Neuron (in vitro differentiated cells): Measurements from ENCODE around the gene GIGYF1.
A peak's percentile ranks its signal among the peaks of the same experiment; 100 is the strongest.

ENCODE experiments used
- H2AFZ ChIP-seq: one replicate; pipeline ENCODE4 v1.6.1; 2013; ENCODE audit warnings: low read depth, mild to moderate bottlenecking, inconsistent platforms, low read length, moderate library complexity
- H3K27me3 ChIP-seq: one replicate; pipeline ENCODE4 v1.6.1; 2013; ENCODE audit warnings: low read length; ENCODE audit not compliant: insufficient read depth
- H3K36me3 ChIP-seq: one replicate; pipeline ENCODE4 v1.6.1; 2013; ENCODE audit warnings: low read length; ENCODE audit not compliant: insufficient read depth
- H3K4me1 ChIP-seq: one replicate; pipeline ENCODE4 v1.6.1; 2013; ENCODE audit warnings: low read length; ENCODE audit not compliant: insufficient read depth
- H3K4me3 ChIP-seq: 2 replicates; pipeline ENCODE4 v1.5.1; 2013; ENCODE audit warnings: mild to moderate bottlenecking, low read length, moderate library complexity
- H3K9me3 ChIP-seq: one replicate; pipeline ENCODE4 v1.6.1; 2013; ENCODE audit warnings: low read length

Gene GIGYF1

DNA sequence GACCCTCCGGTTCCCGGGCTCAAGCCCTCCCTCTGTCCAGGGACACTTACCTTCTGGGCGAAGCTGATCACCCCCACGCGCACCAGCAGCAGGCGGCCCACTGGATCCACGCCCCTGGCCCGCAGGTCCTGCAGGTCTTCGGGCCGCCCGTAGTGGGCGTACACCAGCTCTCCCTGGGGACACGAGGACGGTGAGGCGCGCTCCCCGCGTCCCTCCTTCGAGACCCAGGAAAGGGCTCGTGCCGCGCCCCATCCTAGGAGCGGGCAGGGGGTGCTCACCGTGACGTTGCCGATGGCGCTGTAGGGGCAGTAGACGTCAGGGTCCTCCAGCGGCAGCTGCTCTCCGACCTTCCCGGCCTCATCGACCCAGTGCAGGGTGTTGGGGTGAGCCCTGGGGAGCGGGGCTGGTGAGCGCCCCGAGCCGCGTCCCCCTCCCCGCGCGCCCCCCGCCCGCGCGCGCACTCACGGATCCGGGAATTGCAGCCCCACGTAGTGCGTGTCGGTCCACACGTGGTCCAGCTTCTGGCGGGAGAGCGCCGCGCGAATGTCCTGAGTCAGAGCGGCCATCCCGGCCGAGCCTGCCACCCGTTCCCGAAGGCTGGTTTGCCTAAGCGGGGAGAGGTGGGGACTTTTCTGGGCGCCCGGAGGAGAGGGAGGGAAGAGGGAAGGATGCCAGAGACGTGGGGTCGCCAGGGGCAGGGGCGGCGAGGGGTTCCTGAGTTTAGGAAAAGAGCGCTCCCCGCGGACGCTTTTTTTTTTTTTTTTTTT is 60.9 kb downstream of the GIGYF1 start:
- Histone ChIP-seq H3K27me3 (peaks cover 16% of the 10 kb centered on the region), H2AFZ (no peak overlapping the region), H3K36me3 (no peaks in the 10 kb centered on the region), H3K4me1 (no peaks in the 10 kb centered on the region), H3K9me3 (no peaks in the 10 kb centered on the region), H3K4me3 (peak overlapping the region; percentile 28)

- Histone ChIP-seq H2AFZ (no peak overlapping the region), H3K4me3 (no peak overlapping the region), H3K4me1 (peaks cover 6% of the 10 kb centered on the region), H3K36me3 (no peaks in the 10 kb centered on the region), H3K27me3 (peaks cover 16% of the 10 kb centered on the region), H3K9me3 (no peaks in the 10 kb centered on the region)
Measured at GRCh38 chr7:100630066-100630465, 64.0 kb downstream of the GIGYF1 start.
